GM12892 (cell line): ENCODE results near the gene TMCO6.
"Not testable (repeated sequence)": the region's sequence is repeated elsewhere in the genome, so short reads cannot be mapped to it uniquely, and the experiment has no call there.

Experiments used
- DNase-seq: peaks from one replicate; pipeline ENCODE4 v3.0.0; 2011; ENCODE audit not compliant: insufficient read length
- FAIRE-seq: peaks from 2 replicates; lab custom pipeline; 2011; peaks lifted over from hg19 to GRCh38; lab: Jason Lieb, UNC
- POLR2A ChIP-seq: IDR thresholded peaks from 2 replicates; pipeline ENCODE4 v1.6.1; 2011; ENCODE audit warnings: low read depth, low read length, control low read depth
- POLR2AphosphoS5 ChIP-seq: IDR thresholded peaks from 2 replicates; pipeline ENCODE4 v1.6.1; 2011; ENCODE audit warnings: low read depth, low read length, control low read depth
- TAF1 ChIP-seq: IDR thresholded peaks from 2 replicates; pipeline ENCODE4 v1.6.1; 2011; ENCODE audit warnings: low read depth, mild to moderate bottlenecking, control low read depth, low read length, borderline replicate concordance

Gene TMCO6

DNA sequence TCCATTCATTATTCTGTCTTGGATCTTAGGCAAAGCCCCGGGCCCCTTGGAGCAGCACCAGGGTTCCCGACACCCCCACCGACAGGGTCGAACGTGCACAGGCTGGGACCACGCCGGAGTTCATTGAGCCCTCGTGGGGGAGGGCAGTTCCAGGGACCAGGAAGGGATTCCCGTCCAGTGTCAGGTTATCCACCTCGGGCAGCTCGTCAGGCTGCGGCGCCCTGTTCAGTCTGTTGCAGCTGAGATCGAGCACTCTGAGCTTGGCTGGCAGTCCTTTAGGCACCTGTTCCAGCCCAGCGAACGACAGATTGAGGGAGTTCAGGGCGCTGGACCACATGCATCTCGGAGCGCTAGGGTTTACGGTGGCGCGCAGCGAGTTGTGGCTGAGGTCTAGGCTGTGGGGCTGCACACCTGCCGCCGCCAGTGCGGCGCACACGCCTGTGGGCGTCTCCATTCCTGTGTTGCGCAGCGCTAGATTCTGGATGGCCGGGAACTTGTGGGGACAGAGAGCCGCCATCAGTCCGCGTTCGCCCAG, 7.4 kb upstream of the TMCO6 start:
- FAIRE-seq, result peak; percentile 36
- TF ChIP-seq TAF1, result no peak
- no peak for TF ChIP-seq POLR2AphosphoS5
- TF ChIP-seq POLR2A, result no peak
- DNase-seq, result peak; percentile 33

DNA sequence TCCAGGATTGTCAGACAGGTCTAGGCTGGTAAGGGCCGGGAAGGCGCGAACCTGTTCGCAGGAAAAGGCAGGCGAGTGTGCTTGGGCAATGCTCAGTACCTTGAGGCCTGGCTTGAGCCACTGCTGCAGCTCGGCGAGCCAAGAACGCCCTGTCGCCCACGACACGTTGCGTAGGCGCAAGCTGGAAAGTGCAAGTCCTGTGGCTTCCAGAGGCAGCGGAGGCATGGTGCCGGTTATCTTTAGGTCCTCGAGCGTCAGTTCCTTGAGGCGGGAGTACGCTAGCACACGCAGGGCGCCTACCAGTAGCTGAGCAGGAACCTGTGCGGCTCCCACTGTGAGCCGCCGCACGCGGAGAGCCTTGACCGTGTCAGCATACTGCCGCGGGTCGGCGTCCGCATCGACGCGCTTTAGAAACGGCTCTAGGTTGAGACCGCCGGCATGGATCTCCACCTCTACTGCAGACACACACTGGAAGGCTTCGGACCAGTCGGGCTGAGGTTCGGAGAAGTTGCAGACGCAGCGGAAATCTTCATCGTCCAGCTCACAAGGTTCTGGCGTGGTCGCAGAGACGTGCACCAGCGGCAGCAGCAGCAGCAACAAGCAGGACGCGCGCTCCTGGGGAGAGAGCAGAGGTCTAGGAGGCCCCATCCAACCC, 6.8 kb upstream of the TMCO6 start:
- DNase-seq (peak; percentile 46), FAIRE-seq (no peak)
- TF ChIP-seq TAF1 (no peak), POLR2AphosphoS5 (no peak), POLR2A (no peak)

DNA sequence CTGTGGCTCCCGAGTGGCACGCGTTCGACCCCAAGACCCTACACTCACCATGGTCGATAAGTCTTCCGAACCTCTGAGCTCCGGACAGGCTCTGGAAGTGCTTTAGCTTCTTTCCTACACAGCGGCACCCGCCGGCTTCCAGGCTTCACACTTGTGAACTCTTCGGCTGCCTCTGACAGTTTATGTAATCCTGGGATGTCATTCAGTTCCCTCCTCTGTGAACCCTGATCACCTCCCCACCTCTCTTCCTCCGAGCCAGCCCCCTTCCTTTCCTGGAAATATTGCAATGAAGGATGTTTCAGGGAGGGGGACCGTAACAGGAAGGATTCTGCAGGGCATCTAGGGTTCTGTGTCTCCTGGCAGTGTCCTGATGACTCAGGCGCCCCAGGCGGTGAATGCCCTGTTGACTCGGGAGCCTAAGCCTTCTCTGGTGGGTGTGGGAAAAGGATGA, 6.2 kb upstream of the TMCO6 start, which contains the start of gene CD14:
TSS of gene CD14 (minus strand) at position 155 of the 451 bp plus-strand sequence. CDS start at position 51, 104 bp downstream.
- TF ChIP-seq POLR2A, result no peak
- no peak for TF ChIP-seq POLR2AphosphoS5
- TF ChIP-seq TAF1, result no peak
- no peak for DNase-seq
- FAIRE-seq, result no peak

DNA sequence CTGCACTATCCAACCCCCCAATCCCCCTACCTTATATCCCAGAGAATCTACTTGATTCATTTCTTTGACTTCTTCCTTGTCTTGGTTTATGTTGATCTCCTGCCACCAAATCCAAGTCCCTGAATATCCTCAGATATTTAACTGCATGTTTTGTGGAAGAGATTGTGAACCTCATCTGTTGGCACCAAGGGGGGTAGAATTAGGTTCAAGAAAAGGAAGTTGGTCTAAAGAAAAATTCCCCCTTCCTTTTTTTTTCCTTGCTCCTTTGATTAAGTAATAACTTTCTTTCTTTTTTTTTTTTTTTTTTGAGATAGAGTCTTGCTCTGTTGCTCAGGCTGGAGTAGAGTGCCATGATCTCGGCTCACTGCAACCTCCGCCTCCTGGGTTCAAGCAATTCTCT, 5.8 kb upstream of the TMCO6 start:
- no peak for FAIRE-seq
- TF ChIP-seq POLR2AphosphoS5, result no peak
- no peak for TF ChIP-seq TAF1
- TF ChIP-seq POLR2A, result no peak
- no peak for DNase-seq

DNA sequence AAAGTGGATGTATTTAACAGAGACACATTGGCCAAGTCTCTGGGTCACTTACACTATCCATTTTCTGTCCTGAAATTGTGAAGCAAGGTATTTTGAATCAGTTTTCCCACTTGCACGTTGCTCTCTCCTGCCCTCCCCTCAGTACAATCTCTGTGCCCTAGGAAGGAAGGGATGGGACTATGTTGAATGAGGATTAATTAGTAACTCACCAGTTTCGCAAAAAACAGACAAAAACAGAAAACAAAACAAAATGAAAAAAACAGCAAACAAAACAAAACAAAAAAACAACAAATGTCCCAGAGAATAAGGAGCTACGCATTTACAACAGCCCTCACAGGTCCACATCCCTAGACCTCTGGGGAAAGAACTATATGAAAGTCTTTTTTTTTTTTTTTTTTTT, 5.1 kb upstream of the TMCO6 start:
- FAIRE-seq (no peak), DNase-seq (no peak)
- TF ChIP-seq POLR2A (no peak), POLR2AphosphoS5 (no peak), TAF1 (no peak)

DNA sequence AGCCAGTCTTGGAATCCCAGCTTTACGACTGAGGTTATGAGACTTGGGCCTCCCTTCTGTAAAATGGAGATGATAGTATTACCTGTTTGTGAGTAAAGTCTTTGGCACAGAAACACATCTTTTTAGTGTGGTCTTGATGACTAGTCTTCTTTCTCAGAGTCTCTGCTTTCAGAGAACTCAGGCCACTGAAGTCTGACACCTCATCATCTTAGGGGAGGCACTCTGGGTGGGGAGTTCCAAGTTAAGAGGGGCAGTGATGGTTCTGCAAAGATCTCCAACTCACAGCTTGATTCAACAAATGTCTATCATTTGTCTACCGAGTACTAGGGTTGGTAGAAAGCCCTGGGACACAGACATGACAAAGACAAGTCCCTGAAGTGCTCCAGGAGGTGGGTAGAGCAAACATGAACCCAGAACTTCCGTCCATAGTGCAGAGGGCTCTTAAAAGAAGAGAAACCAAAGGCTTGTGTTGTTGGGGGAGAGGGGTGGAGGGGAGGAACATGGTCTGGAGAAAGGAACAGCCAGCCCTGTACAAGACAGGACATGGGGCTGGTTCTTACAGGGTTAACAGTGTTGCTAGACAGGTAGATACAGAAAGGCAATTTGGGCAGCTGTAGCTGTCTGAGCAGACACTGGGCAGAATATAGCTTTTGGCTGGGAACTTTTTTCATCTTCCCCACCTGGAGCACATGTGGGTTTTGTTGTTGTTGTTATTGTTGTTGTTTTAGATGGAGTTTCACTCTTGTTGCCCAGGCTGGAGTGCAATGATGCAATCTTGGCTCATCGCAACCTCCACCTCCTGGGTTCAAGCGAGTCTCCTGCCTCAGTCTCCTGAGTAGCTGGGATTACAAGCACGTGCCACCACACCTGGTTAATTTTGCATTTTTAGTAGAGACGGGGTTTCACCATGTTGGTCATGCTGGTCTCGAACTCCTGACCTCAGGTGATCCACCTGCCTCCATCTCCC, 3.7 kb upstream of the TMCO6 start:
- TF ChIP-seq POLR2AphosphoS5, result no peak
- TF ChIP-seq TAF1, result no peak
- TF ChIP-seq POLR2A, result no peak
- no peak for FAIRE-seq

DNA sequence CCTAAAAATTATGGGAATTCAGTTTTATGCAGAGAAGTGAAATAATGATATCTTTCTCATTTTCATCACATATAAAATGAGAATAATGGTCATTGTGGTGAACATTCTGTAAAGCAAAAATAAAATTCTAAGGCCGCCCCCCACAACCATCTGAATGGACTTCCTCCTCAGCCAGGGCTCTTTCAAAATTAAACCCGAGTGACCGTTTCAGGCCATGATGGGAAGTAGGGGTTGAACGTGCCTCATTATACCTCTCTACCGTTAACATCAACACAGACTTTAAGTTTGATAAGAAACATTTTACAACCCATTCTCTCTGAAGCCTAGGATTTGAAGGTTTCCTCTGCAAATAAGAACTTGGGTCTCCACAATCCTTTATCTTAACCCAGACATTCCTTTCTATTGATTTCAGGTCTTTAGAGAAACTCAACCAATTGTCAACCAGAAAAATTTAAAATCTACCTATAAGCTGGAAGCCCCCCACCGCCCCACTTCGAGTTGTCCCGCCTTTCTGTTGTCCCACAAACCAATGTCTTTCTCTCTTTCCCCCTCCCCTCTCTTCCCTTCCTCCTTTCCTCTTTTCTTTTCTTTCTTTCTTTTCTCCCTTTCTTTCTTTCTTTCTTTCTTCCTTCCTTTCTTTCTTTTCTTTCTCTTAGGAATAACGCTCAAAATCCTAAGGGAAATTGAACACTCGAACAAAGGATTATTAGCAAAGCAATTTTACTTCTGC, 1.7 kb upstream of the TMCO6 start:
- no peak for FAIRE-seq
- no peak for DNase-seq
- TF ChIP-seq TAF1, result no peak
- no peak for TF ChIP-seq POLR2A
- no peak for TF ChIP-seq POLR2AphosphoS5

More for the DNA sequence above, 3.7 kb upstream of the TMCO6 start:
- no peak for DNase-seq

DNA sequence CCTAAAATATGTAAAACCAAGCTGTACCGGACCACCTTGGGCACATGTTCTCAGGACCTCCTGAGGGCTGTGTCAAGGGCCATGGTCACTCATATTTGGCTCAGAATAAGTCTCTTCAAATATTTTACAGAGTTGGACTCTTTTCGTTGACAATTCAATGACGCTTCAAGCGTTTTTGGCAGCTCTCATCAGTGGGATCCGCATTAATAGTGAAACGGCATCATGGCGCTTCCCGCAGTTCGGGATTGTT, 428 bp upstream of the TMCO6 start:
- DNase-seq, FAIRE-seq: not testable (repeated sequence)

DNA sequence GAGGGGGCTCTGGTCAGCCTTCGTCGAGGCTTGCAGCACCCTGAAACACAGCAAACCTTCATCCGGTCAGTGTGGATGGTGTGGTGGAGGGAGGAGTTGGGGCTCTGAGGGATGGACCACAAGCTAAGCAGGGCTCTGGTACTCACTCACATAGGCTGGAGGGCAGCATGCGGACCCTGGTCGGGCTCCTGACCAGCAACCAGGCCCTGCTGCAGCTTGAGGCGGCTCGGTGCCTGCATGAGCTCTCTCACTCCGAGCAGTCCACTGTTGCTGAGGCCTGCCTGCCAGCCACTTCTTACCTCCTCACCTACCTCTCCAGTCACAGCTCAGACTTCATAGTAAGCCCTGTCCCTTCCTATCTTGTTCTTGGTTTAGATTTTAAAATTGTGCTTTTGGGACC, 2.5 kb downstream of the TMCO6 start:
- no peak for DNase-seq
- FAIRE-seq, result no peak
- TF ChIP-seq POLR2A, result no peak
- TF ChIP-seq POLR2AphosphoS5, result no peak
- no peak for TF ChIP-seq TAF1

DNA sequence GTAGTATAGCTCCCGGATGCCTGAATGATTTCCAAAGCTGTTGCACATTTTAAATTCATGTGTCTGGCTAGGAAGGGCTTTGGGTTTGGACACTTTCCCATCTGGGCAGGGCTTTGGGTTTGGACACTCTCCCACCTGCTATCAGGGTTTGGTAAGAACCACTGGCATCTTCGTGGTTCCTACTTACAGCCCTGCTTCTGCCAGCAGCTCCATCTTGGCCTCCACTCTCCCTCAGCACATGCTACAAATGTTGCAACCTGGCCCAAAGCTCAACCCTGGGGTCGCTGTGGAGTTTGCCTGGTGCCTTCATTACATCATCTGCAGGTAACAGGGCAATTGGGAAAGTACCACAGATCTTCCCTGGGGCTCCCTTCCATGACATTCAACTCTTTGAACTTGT, 3.5 kb downstream of the TMCO6 start:
- TF ChIP-seq TAF1, result no peak
- TF ChIP-seq POLR2AphosphoS5, result no peak
- TF ChIP-seq POLR2A, result no peak
- DNase-seq (no peak), FAIRE-seq (no peak)

DNA sequence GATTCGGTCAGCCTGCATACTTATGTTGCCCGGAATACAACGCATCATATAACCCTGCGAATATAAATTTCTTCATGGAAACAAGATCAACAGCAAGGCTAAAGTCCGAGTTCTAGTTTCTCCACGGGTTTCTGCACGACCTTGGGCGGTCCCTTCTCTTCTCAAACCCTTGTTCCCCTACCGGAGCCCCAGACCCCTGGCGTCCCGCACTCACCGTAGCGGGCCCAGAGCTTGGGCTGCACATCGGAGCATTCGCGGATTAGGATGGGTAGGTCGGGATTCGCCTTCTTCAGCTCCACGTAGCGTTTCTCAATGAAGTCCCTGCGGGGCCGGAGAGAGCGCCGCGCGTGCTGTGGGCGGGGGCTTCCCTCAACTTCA, 7.8 kb downstream of the TMCO6 start:
- TF ChIP-seq POLR2A (no peak), TAF1 (no peak), POLR2AphosphoS5 (no peak)
- no peak for FAIRE-seq
- no peak for DNase-seq
